Measurements from ENCODE around the gene ISCU. TPM values are rescaled to one million over a fixed set of nuclear protein-coding genes. Genes with fewer than 3 reads are reported as not detected.

The ISCU gene
- total RNA-seq, 2 donors from 2014 or later: 82.7 to 160 TPM

- no peaks in the 10 kb centered on the region for H3K36me3 ChIP-seq (replicated peaks in 1 of 2; ENCODE audit: insufficient read depth in 1 of 2, low read depth in 2 of 2)
- H3K4me3 ChIP-seq: no peak overlapping the region
- no peak for TF ChIP-seq POLR2A (IDR thresholded peaks at IDR 0.05)
- TF ChIP-seq, protein P1, sequence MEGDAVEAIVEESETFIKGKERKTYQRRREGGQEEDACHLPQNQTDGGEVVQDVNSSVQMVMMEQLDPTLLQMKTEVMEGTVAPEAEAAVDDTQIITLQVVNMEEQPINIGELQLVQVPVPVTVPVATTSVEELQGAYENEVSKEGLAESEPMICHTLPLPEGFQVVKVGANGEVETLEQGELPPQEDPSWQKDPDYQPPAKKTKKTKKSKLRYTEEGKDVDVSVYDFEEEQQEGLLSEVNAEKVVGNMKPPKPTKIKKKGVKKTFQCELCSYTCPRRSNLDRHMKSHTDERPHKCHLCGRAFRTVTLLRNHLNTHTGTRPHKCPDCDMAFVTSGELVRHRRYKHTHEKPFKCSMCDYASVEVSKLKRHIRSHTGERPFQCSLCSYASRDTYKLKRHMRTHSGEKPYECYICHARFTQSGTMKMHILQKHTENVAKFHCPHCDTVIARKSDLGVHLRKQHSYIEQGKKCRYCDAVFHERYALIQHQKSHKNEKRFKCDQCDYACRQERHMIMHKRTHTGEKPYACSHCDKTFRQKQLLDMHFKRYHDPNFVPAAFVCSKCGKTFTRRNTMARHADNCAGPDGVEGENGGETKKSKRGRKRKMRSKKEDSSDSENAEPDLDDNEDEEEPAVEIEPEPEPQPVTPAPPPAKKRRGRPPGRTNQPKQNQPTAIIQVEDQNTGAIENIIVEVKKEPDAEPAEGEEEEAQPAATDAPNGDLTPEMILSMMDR (IDR thresholded peaks at IDR 0.05): no peak
- no peak for DNase-seq
- no peak for ATAC-seq
- H3K9me3 ChIP-seq: no peaks in the 10 kb centered on the region
- H3K27ac ChIP-seq: no peak overlapping the region
- H3K27me3 ChIP-seq: no peaks in the 10 kb centered on the region
- no peaks in the 10 kb centered on the region for H3K4me1 ChIP-seq
- intact Hi-C loops (cut with DNase I): no loop called here
- 20 to 55% methylated on average over 1 to 6 of the region's 6 CpGs for WGBS, 2 donors
These were observed 37.1 kb downstream of the ISCU start for GRCh38 chr12:108599541-108599940.

- DNase-seq (no peak), ATAC-seq (no peak)
- H3K36me3 ChIP-seq (replicated peaks in 1 of 2; ENCODE audit: insufficient read depth in 1 of 2, low read depth in 2 of 2): no peaks in the 10 kb centered on the region
- WGBS, 2 donors: 61 to 75% methylated on average over 9 to 10 of the region's 10 CpGs
- no peaks in the 10 kb centered on the region for H3K4me1 ChIP-seq
- H3K4me3 ChIP-seq: no peak overlapping the region
- H3K27ac ChIP-seq: no peak overlapping the region
- H3K9me3 ChIP-seq: no peaks in the 10 kb centered on the region
- no peaks in the 10 kb centered on the region for H3K27me3 ChIP-seq
- intact Hi-C loops (cut with DNase I): no loop called here
- TF ChIP-seq, protein P1 (IDR thresholded peaks at IDR 0.05): no peak
- TF ChIP-seq POLR2A (IDR thresholded peaks at IDR 0.05): no peak
These were observed 37.7 kb downstream of the ISCU start for GRCh38 chr12:108599948-108600701.

DNA sequence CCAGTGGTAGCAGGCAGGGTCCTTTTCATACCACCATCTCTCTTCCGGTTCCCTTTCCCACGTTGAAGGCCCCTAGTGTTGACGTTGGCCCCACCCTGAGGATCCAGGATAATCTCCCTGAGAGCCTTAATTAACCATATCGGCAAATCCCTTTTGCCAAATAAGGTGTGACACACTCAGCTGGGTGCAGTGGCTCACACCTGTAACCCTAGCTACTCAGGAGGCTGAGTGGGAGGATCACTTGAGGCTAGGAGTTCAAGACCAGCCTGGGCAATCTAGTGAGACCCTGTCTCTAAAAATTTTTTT is 38.3 kb downstream of the ISCU start:
- no peak overlapping the region for H3K27ac ChIP-seq
- no peak for DNase-seq
- intact Hi-C loops (cut with DNase I): no loop called here
- no peaks in the 10 kb centered on the region for H3K36me3 ChIP-seq (replicated peaks in 1 of 2; ENCODE audit: insufficient read depth in 1 of 2, low read depth in 2 of 2)
- ATAC-seq: no peak
- no peaks in the 10 kb centered on the region for H3K27me3 ChIP-seq
- H3K9me3 ChIP-seq: no peaks in the 10 kb centered on the region
- WGBS, 2 donors: 42 to 43% methylated on average over 4 of the region's 4 CpGs
- no peak for TF ChIP-seq POLR2A (IDR thresholded peaks at IDR 0.05)
- TF ChIP-seq, protein P1 (IDR thresholded peaks at IDR 0.05): no peak
- no peak overlapping the region for H3K4me3 ChIP-seq
- no peaks in the 10 kb centered on the region for H3K4me1 ChIP-seq

GRCh38 chr12:108602209-108602705 is 39.9 kb downstream of the ISCU start:
- no peak overlapping the region for H3K4me3 ChIP-seq
- ATAC-seq (no peak), DNase-seq (no peak)
- 90 to 91% methylated on average over 9 of the region's 9 CpGs for WGBS, 2 donors
- H3K36me3 ChIP-seq (replicated peaks in 1 of 2; ENCODE audit: insufficient read depth in 1 of 2, low read depth in 2 of 2): no peaks in the 10 kb centered on the region
- TF ChIP-seq, protein P1 (IDR thresholded peaks at IDR 0.05): no peak
- TF ChIP-seq POLR2A (IDR thresholded peaks at IDR 0.05): no peak
- H3K27ac ChIP-seq: no peak overlapping the region
- intact Hi-C loops (cut with DNase I): no loop called here
- H3K27me3 ChIP-seq: no peaks in the 10 kb centered on the region
- no peaks in the 10 kb centered on the region for H3K9me3 ChIP-seq
- H3K4me1 ChIP-seq: no peaks in the 10 kb centered on the region

Data from body of pancreas (tissue), 4 donors.